ENCODE data around the gene LRRC49.

Gene LRRC49

DNA sequence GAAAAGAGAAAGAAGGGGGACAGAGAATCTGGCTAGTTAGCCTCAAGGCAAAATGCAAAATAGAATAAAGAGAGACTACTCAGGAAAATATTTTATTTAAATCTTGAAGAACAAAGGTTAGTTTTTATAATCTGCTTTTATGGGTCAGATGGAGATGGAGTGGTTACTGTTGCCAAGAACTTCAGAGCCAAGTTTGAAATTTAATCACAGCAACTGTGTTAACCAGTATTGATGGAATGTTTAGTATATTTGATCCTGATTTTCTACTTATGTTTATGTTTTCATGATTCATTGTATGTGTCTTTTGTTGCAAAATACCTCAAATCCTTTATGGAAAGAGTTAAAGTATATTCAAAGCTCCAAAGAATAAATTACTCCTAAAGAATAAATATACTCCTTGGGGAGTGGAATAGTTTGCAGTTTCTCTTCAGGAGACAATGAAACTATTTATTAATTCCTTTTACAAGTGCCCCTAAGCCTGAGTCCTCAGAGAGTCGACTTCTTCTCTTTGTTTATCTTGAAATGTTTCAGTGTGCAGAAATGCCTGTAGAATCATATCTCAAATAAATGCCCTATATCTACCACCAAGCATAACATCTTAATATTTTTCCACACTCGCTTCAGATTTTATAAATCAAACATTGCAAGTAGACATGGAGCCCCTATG, 161.8 kb downstream of the LRRC49 start:
- DNase-seq = no peak

DNA sequence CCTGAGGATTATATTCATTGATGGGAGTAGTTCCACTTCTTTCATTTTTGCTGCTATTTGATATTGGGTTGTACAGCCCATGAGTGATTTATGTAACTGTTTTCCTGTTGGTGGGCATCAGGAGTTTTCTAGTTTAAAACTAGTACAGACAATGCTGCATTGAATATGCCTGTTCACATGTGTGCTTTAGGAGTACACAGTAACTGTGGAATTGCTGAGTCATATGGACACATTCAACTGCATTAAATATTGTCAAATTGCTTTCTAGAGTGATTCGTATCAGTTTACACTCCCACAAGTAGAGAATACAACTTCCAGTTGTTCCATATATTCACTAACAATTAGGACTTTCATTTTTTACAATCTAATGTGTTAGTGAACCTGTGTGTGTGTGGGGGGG, 162.8 kb downstream of the LRRC49 start:
- no peak for DNase-seq

DNA sequence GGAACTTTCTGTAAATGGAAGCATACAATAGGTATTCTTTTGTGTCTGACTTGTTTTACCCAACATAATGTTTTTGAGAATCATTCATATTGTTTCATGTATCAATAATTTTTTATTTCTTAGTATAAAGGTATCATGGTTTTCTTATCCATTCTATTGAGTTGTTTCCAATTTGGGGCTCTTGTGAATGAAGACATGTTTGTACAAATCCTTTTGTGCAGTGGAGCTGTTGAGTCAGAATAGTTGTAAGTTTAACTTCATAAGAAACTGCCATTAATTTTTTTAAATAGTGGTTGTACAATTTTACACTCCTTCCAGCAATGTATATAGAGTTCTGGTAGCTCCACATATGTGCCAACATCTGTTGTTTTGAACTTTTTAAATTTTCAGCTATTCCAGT, 163.5 kb downstream of the LRRC49 start:
- DNase-seq = no peak

DNA sequence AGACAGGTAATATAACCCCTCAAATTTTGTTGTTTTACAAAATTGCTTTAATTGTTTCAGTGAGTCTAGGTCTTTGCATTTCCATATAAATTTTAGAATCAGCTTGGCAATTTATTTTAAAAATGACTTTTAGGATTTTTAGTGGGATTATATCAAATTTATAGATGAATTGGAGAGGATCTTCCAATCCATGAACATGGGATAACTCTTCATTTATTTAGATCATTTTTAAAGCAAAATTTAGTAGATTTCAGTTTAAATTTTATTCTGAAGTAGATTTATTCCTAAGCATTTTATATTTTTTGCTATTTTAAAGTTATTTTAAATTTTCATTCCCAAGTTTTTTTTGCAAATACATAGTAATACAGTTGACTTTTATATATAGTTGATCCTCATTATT, 164.5 kb downstream of the LRRC49 start:
- DNase-seq = no peak

DNA sequence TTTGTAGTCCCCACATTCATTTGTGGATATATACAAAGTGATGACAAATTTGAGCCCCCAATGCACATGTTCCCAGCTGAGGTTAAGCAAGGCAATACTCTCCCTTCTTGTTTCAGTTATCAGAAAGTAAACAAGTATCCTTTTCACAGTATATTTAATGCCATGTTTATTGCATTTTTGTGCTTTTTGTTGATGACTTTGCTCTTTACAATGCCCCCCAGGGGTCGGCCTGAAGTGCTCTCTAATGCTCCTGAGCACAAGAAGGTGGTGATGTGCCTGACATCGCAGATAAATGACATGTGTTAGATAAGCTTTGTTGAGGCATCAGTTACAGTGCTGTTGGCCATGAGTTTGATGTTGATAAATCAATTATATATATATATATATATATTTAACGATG, 165.0 kb downstream of the LRRC49 start:
- DNase-seq = no peak

DNA sequence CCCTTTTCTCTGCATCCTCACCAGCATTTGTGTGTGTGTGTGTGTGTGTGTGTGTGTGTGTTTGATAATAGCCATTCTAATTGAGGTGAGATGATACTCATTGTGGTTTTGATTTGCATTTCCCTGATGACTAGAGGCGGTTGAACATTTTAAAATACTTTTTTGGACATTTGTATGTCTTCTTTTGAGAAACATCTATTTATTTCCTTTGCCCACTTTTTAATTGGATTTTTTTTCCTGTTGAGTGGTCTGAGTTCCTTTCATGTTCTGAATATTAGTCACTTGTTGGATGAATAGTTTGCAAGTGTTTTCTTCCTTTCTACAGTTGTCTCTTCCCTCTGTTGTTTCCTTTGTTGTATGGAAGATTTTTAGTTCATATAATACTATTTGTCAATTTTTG, 168.4 kb downstream of the LRRC49 start:
- no peak for DNase-seq

DNA sequence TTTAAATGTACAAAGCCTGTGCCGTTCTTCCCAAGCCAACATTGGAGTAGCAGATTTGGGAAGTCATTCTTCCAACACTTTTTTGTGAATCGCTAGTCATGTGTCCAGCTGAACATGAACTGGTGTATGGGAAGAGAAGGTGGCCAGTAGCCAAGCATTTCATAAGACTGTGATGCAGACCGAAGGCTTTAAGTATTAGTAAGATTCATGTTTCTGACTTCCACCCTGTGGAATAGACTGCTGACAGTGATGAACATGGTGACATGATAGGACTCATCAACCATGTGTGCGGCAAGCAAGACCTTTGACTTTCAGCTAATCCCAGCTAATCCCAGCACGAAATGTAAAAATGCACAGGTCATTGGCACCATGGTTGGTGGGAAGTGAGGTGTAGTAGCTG, 174.4 kb downstream of the LRRC49 start:
- no peak for DNase-seq

DNA sequence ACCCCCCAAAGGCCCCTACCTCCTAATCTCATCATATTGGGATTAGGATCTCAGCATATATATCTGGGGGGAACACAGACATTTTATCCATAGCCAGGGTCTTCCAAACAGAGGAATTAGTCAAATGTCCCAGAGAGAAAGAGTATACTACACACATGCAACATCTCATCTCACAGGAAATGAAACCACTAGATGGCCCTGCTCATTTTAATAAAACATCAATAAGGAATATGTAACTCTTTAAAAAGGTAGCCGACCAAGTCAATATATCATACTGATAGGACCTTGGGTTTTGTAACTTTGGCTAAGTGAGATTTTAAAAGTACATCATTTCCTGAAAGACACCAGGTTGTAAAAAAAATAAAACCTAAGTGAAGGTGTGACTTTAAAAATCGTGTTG, 177.1 kb downstream of the LRRC49 start:
- no peak for DNase-seq

DNA sequence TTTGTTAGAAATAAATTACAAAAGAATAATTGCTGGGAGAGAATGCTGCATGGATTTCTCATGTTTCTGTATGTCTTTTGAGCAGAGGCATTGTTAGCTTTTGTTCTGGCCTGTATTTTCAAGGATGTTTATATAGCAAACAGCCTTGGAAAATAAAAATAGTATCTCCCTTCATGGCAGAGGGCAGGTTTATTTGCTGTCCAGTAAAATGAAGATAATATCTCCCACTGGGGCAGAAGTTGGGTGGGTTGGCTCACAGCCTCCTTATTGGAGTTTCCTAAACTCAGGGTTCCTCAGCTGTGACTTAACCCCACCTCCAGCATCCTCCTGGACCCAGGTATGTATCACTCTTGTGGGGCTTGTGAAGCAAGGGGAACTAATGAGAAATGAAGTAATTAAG, 178.9 kb downstream of the LRRC49 start:
- DNase-seq = no peak

DNA sequence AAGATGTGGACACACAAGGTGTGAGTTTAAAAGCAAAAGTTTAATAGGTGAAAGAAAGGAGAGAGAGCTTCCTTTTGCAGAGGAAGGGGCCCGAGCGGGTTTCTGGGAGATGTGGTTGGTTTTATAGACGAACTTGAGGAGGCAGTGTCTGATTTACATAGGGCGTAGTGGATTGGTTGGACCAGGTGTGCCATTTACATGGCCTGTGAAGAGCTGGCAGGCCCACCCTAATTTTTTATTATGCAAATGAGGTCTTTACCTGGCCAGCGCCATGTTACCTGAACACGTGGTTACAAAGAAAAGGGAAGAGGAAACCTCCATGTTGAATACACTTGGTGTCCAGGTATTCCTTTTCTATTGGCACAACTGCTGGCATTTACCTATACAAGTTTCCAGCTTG, 179.8 kb downstream of the LRRC49 start:
- DNase-seq = no peak

DNA sequence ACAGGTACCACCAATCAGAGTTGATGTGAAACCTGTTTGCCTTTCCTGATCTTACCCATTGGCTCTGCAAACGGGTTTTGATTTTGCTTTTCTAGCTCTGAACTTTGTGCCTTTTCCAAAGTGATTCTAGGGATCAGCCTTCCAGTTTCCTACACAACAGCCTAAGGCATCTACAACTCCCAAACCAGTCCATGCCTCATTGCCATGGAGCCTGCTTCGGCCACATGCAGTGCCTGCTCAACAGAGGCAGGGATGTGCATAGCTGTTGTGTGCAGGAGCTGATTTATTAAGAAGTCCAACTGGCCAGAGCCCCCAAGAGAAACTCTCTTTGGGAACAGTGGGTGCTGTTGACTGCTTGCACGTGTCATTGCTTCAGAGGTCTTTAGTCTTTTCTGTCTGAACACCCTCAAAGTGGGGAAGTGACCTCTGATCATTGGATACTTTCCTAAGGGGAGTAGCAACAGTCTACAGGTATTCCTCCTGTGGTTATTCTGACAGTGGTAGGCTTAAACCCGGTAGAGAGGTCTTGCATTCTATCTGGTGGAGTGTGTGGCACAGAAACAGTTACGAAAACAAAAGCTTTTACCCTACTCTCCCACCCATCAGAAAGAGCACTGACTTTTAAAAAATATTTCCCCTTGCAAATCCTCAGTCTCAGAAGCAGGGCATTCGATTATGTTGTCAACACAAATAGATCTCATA, 186.0 kb downstream of the LRRC49 start:
- no peak for DNase-seq

DNA sequence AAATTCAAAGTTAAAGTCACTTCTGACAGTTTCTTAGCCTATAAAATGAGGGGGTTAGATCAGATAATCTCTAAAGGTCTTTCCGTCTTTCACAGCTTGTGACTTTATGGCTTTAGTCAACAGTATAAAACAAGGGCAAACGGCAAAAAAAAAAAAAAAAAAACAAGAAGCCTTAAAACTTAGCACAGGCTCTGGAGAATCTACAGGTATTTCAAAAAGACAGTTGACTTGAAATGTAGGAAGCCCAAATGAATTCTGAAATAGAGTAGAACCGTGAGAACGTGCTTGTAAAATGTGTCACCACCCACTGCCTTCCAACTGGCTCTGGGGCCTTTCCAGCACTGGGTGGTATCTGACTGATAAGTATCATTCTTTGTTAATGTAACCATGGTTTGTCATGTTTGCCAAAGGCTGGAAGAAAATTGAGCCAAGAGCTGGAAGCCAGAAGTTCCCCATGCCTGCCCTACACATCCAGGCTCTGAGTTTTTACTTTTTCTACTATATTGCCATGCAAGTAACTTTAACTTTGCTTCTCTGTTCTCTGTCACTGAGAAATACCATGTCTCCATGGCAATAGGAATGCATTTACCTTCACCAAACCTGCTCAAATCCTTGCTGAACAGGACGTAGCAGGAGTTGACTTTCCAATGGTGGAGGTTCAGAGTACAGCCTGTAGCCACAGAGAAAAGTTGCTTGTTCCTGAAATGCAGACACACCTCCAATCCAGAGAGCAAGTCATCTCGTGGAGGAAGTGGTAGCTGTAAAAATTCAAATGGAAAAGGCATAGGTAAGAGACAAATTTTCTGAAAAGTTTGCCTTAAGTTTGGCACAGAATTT, 186.8 kb downstream of the LRRC49 start:
- no peak for DNase-seq

DNA sequence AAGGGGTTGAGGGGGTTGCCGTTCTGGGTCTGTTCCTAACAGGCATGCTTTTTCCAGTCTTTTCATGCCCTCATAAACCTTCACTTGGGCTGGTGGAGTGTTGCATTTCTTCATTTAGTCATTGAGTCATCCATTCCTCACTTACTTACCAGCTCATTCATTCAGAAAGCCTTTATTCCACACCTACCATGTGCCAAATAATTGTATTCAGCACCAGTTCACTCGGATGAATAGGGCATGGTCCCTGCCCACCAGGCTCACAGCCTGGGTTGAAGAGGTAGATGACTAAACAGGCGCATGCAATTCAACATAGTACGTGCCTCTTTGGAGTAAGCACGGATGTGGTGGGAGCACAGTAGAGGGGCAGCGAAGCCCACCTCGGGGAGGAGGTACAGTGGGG, 187.5 kb downstream of the LRRC49 start:
- no peak for DNase-seq

DNA sequence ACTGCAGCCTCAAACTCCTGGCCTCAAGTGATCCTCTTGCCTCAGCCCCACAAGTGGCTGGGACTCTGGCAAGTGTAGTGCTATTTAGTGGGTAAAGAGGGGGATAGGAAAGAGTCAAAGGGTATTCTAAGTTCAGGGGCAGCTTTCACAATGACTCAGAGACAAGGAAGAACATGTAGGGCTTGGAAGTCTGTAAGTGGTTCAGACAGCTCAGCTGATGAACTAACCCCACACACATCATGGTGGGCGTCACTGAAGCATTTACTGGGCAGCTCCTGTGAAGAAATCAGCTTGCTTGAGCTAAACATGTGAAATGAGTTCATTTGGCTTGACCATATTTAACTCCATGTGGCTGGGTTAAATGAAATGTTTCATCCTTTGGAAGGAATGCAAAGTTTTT, 188.1 kb downstream of the LRRC49 start:
- DNase-seq = no peak

DNA sequence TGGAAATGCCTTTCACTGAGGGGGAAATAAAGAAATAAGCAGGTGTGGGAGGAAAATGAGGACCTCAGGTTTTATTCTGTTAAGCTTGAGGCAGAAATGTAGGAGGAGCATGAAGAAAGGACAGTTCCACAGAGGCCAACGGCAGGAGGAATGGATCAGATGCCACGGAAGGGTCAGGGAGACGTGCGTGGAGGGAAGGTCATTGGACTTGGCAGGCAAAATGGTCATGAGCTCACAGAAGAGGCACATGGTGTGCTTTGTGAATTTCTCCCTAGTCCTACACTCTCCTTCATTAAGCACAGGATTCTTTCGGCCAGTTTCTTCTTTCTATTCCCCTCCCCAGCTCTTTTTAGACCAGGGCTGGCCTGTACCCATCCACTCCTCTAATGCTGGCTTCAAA, 190.2 kb downstream of the LRRC49 start:
- no peak for DNase-seq

DNA sequence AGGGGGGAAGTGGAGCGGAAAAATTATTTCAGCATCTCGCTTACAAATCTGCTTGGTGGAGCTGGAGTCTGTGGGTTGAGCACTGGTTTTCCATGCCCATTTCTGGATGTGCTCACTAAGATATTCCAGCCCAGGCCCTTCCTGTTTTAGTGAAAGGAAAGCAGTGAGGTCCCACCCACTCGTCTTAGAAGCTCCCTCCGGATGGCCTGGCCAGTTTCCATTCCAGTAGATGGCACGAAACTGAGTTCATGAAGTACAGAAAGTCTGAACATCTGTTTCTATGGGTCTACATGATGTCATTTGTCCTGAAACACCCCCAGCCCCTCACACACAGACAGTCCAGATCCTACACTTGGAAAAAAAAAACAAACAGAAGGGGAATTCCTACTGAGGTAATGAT, 190.7 kb downstream of the LRRC49 start:
- DNase-seq = no peak

DNA sequence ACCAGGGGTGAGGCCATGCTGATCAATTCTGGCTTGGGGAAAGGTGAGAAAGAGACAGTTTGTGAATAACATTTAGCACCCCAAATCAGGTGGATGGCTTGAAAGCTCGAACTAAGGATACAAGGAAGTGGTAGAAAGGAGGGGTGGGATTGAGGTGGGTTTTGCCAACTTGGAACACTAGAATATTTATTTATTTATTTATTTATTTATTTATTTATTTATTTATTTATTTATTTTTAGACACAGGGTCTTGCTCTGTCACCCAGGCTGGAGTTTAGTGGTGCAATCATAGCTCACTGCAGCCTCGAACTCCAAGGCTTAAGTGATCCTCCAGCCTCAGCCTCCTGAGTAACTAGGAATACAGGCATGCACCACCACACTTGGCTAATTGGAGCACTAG, 191.6 kb downstream of the LRRC49 start:
- DNase-seq = no peak

DNA sequence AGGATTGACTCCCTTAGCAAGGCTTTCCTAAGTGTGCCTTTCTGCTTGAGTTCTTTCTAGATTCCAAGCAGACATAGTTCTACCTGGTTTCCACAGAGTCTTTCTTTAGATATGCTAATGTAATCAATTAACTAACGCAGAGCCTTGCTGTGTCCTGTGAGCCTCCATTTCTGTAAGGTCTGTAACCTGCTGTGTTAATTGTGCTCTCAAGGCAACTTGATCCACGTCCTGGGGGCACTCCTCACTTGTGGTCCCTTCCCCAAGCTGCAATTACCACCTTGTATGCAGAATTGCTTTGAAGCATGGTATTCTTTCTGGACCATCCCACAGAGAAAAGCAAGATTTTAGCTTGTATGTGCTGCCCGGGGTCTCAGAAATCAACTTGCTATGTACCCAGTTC, 193.2 kb downstream of the LRRC49 start:
- DNase-seq = no peak

DNA sequence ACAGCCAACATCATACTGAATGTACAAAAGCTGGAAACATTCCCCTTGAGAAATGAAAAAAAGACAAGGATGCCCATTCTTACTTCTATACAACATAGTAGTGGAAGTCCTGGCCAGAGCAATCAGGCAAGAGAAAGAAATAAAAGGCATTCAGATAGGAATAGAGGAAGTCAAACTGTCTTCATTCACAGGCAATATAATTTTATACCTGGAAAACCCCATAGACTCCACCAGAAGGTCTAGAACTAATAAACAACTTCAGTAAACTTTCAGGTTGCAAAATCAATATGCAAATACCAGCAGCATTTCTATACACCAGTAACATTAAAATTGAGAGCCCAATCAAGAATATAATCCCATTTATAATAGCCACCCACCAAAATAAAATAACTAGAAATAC, 195.5 kb downstream of the LRRC49 start:
- no peak for DNase-seq

DNA sequence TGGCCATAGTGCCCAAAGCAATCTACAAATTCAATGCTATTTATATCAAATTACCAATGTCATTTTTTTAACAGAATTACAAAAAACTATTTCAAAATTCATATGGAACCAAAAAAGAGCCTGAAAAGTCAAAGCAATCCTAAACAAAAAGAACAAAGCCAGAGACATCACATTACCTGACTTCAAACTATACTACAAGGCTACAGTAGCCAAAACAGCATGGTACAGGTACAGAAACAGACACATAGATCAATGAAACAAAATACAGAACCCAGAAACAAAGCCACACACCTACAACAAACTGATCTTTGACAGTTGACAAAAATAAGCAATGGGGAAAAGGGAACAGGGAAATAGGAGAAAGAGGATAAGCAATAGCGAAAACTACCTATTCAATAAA, 196.1 kb downstream of the LRRC49 start:
- no peak for DNase-seq

DNA sequence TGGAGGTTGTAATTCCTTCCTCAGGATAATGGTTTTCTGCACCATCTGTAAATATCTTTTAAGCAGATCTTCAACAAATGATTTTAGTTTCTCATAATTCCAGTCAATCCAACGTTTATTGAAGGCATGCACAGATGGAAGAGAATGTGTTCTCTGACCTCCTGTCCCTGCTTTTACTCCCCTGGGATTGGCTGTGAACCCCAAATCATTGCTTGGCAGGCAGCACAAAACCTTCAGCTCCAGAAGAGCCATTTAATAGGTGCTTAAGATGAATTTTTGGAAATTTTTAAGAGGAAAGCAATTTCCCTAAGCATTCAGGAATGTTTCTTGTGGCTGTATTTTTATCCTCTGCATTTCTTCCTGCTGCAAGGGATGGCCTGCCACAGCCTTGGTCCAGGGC, 197.2 kb downstream of the LRRC49 start:
- DNase-seq = no peak

DNA sequence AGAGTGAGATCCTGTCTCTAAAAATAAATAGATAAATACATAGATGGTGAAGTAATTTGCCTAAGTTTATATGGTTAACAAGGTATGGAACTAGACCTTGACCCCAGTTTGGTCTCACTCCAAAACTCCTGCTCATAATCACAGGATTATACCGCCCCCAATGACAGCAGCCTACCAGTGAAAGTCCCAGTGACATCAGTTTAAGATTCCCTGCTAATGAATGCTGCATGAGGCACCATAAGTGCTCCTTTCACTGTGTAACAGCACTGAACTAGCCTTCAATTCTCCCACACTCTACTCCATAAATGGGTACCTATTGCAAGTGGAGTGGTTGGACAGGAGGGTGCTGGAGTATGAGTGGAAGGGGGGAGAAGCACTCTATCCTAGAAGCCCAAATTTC, 199.0 kb downstream of the LRRC49 start:
- no peak for DNase-seq

DNA sequence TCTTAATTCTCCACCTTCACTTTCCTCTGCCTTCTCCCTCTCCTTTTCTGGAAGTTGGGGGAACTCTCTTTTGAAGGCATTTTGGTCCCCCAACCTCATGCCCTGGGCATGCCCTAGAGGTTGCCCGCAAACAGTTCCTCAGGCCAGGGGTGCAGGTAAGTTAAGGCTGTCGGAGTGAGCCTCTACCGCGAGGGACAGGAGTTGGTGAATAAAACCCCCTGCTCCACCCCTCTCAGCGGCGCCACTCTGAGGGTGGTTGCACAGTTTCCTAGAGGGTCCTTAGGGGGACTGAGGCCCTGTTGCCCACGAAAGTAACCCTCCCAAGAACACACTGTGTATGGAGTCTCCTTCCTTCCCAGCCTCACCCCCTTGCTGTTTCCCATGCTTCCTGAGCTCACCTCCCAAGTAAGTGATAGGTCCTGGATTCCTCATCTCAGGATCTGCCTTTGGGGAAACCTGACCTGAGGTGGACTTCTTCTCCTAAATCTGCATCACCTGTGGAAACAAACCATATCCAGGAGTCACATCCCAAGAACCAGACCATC, 199.5 kb downstream of the LRRC49 start:
- DNase-seq = no peak

Measured in GDM1 (cell line).